NCI-H460 (cell line): ENCODE data around the gene WDR33. TPM values are rescaled to one million over a fixed set of nuclear protein-coding genes. Genes with fewer than 3 reads are reported as not detected.
"Not testable (repeated sequence)": the region's sequence is repeated elsewhere in the genome, so short reads cannot be mapped to it uniquely, and the experiment has no call there.

ENCODE experiments used
- DNase-seq: peaks from one replicate; pipeline ENCODE4 v3.0.0-alpha.2; 2016; ENCODE audit warnings: low read depth; ENCODE audit errors: extremely low read depth
- polyA plus RNA-seq: library from polyadenylated mRNA; depleted of rRNA; stranded (reverse); fragments of >200 nt; gene quantifications from 2 replicates; pipeline ENCODE4 v1.2.3, GENCODE V29; 2014; cell fraction: nucleus; rRNA removed
- total RNA-seq: library from RNA; depleted of rRNA; stranded (reverse); fragments of >200 nt; shearing (Covaris generic); gene quantifications from 2 replicates; pipeline ENCODE4 v1.2.3, GENCODE V29; 2014; rRNA removed

The WDR33 gene
- total RNA-seq = 28.5 and 32.7 TPM in 2 replicates
- 20.9 and 29.7 TPM in 2 replicates for polyA plus RNA-seq

GRCh38 chr2:127810619-127811396 lies at the start of gene WDR33:
Gene WDR33 (minus strand): TSS chr2:127811171. CDS start chr2:127770981, 40,190 bp downstream.
- DNase-seq = peak; percentile 81

DNA sequence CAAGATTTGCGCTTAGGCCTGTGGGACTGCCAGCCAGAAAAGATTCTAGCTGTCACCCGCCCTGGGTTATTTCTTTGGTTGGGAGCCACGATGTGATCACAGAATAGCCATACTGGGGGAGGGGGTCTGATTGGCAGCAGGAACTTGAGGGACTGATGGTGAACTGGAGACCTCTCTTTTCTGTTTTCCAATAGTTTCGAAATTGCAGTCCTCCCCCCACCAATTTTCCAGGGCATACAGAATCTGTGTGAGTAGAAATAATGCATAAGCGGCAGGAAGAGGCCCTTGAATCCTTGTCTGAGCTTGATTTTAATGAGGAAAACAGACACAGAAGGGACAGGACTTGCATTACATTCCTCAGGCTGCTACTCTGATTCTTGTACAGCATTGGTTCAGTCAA lies 49.2 kb upstream of the WDR33 start:
- no peak for DNase-seq

- DNase-seq = no peak
Observed at GRCh38 chr2:127859712-127860085, 48.7 kb upstream of the WDR33 start.

DNA sequence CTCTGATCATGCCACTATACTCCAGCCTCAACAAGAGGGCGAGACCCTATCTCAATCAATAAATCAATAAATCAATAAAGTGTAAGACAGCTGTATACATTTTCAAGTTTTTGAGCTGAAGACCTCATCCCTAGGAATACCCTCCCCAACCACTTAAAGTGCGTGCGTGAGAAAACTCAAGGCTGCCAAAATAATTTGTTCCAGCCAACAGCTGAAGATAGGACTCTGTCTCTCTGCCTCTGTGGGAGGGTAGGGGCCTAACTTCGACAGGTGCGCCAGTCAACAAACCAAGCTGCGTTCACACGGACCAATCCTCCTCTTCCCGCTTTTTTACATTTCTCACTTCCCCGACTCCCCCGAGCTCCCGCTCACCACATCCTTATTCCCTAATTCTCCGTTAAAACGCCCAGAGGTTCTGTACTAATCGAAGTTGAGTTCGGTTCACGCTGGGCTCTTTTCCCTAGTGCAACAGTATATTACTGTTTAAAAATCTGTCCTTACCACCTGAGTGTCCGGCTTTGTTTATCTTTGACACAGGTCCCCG lies 46.4 kb upstream of the WDR33 start:
- no peak for DNase-seq

DNA sequence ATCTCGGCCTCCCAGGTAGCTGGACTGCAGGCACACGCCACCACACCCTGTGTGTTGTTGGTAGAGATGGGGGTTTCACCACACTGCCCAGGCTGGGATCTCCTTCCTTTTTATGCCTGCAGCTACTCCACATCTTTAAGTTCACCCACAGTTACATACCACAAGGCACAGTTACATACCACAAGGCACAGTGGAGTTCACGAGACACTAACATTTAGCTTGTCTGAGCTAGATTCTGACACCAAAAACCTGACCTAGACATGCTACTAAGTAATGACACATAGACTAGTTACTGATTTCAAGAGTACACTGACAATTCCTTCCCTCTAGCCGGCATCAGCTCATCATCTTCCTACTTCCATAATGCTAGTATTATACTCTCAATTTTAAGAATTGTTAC lies 42.7 kb upstream of the WDR33 start:
- DNase-seq = no peak

- no peak for DNase-seq
Observed at GRCh38 chr2:127852388-127852787, 41.4 kb upstream of the WDR33 start.

DNA sequence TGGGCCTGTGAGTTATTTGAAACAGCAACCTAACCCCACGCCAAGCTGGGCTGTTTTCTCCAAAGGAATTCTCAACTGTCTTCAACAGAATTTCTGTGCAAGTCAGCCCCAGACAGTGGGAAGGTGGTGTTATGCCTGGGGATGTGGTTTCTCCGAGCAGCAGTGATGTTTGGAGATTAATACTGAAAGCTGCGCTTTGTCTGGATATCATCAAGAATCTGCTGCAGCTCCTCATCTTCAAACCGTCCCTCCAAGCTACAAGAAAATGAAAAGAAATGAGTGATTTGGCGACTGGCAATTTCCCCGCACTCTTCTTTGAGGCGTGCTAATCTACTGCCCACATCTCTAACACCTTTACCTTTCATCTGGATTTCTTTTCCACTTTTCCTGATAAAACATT lies 37.0 kb upstream of the WDR33 start:
- no peak for DNase-seq

DNA sequence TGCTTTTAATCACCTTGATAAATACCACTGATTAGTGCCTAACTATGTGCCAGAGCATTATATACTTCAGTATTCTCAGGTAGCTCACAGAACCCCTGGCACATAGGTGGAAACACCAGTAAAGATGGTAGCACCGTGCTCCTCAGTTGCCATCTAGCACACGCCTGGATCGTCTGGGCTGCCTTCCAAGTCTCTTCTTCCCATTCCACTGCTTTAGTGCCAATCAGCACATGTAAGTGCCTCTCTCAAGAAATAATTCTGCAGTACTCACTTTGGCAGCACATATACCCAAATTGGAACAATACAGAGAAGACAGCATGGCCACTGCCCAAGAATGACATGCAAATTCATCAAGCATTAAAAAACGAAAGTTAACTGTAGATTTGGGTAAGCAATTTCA lies 34.0 kb upstream of the WDR33 start:
- no peak for DNase-seq

GRCh38 chr2:127843677-127844076 lies 32.7 kb upstream of the WDR33 start:
- no peak for DNase-seq

DNA sequence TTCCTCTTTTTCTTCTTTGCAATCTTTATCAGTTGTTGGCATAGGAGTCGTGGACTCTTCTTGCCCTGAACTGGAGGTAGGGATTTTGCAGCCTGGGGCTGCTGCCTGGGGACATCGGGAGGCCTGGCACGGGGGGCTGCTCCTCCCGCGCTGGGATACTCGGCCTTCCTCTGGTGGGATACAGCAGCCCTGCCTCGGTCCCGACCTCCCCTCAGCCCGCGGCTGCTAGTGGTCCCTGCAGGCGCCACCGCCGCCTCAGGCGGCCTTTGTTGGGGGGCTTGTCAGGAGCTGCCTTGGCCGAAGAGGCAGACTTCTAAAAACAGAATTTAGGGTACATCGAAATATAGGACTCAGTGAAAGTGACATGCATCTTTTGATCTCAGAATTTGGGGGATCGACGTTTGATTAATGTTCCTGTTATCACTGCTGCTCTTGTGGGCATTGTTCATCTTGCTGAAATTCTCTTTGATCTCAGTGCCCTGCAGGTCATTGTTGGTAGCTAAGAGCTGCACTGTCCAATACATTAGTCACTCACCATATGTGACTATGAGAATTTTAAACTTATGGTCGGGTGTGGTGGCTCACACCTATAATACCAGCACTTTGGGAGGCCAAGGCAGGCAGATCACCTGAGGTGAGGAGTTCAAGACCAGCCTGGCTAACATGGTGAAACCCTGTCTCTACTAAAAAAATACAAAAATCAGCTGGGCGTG lies 30.7 kb upstream of the WDR33 start:
- no peak for DNase-seq

- no peak for DNase-seq
Observed at GRCh38 chr2:127840893-127841292, 29.9 kb upstream of the WDR33 start.

DNA sequence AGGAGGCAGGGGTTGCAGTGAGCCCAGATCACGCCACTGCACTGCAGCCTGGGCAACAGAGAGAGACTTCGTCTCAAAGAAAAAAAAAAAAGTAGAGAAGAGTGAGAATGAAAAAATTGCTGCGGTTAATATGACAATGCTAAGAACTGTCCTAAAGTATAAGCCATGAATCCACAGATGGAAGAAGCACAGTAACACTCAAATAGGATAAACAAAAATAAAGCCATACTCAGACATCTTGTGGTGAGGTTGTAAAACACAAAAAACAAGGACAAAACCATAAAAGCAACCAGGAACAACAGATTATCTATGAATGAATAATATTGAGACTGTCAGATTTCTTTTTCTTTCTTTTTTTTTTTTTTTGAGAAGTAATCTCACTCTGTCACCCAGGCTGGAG lies 24.0 kb upstream of the WDR33 start:
- DNase-seq = no peak

DNA sequence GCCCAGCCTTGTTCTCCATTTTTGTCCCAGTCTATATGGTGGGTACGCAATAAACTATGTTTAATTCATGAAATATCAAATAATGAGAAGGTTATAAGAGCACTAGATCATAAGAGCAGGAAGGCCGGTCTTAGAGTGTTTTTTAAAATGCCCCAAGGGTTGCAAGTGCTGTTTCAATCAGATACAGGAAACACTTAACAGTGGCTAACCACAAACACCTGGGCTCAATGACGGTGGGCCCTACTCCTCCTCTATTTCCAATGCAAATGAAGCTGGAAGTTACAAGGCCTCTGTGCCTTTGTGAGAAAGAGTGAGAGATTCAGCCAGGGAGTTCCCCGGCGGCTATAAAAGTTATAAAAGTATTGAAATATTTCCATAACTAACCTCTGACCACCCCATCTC lies 18.9 kb upstream of the WDR33 start:
- DNase-seq = no peak

- not testable (repeated sequence) for DNase-seq
Observed at GRCh38 chr2:127826708-127827107, 15.7 kb upstream of the WDR33 start.

DNA sequence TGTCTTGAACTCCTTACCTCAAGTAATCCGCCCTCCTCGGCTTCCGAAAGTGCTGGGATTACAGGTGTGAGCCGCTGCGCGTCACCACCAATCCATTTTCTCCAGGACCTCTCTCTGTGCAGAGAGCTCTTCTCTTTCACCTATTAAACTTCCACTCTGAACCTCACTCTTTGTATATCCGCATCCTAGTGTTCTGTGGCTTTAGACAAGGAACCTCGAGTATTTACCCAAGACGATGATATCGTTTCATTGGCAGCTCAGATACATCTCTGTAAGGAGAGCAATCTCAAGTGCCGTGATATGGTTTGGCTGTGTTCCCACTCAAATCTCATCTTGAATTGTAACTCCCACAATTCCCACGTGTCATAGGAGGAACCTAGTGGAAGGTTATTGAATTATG lies 15.1 kb upstream of the WDR33 start:
- DNase-seq = no peak

GRCh38 chr2:127820080-127820668 lies 9.2 kb upstream of the WDR33 start:
- DNase-seq = no peak

DNA sequence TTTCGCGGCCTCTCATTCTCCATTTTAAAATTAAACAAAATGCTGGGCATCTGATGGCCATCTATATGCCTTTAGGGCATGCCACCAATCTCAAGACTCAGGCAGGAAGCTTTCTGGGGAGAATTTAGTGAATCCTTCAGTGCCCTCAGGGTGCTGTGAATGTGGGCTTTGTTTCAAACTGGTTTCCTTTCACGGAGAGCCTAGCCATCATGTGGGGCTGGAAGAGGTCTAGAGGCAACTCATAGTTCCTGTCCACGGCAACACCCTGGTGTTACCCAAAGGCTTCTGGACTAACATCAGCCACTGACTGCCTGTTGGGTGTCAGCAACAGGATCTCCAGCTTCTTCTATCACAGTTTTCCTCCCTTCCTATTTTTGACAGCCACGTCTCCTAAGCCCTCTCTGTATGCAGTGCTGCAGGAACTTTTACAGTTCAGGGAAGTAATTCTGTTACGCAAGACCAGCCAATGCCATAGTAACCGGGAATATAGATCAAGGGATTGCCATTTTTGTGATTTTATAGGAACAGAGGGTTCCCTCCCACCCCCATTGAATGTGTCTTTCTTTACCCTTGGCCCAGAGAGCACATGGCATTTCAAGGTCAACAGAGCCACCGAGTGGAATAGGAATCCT lies 7.9 kb upstream of the WDR33 start:
- no peak for DNase-seq

DNA sequence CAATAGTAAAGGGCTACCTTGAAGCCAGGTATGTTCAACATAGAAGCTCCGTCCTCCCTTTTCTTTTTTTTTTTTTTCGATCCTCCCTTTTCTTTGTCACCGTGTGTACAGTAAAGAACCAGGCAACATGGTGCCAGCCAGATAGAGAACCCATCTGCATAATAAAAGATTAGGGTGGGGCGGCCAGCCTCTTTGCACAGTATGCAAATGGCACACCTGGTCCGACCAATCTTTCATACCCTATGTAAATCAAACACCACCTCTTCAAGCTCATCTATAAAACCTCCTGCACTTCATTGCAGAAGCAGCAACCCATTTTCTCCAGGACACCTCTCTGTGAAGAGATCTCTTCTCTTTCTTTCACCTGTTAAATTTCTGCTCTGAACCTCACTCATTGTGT lies 7.3 kb upstream of the WDR33 start:
- DNase-seq = no peak

DNA sequence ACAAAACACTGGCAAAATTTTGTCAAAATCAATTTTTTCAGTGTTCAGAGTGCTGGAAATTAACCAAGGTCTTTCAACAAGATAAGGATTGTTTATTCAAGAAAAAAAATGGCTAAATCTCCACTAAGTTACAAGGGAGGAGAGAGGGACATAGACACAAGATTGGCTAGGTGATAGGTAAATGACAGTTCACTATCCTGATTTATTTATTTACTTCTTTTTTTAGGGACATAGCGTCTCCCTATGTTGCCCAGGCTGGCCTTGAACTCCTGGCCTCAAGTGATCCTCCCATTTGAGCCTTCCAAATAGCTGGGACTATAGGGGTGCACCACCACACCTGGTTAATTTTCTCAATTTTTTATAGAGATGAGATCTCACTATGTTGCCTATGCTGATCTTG lies 3.7 kb upstream of the WDR33 start:
- DNase-seq = no peak

DNA sequence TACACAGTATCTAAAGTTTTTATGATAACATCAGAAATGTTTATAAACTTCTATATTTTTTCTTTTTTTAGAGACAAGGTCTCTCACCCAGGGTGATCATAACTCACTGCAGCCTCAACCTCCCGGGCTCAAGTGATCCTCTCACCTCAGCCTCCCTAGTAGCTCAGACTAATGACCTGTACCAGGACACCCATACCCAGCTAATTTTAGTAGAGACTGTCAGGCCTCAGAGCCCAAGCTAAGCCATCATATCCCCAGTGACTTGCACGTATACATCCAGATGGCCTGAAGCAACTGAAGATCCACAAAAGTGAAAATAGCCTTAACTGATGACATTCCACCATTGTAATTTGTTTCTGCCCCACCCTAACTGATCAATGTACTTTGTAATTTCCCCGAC lies 1.5 kb upstream of the WDR33 start:
- not testable (repeated sequence) for DNase-seq
